ENCODE measurements around the gene TLE4.

The TLE4 gene

DNA sequence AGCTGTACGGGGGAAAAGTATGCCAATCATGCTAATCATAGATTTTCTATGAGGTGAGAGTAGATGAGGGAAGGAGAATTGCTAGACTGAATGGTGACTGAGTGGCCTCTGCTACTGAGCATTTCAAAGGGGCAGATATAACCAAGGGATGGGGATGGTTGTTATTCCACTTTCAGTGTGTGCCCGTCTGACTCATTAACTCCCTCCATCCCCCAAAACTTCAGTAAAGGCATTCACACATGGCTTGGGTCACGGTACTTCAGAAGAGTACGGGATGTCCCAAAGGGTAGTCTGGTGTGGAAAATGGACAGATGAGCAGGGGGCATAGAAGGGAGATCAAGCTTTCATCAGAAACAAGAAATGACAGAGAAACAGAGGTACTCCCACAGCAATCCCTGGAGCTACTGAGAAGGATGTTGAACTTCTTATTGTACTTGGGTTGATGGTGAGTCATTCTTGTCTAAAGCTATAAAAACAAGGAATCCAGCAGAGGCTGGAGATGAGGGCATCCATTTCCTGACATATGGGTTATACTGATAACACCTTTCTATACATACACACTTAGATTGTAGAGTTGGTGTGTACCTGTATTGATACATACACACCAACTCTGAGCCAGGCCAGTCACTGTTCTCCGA, 8.9 kb upstream of the TLE4 start:
- TF ChIP-seq, protein P1, sequence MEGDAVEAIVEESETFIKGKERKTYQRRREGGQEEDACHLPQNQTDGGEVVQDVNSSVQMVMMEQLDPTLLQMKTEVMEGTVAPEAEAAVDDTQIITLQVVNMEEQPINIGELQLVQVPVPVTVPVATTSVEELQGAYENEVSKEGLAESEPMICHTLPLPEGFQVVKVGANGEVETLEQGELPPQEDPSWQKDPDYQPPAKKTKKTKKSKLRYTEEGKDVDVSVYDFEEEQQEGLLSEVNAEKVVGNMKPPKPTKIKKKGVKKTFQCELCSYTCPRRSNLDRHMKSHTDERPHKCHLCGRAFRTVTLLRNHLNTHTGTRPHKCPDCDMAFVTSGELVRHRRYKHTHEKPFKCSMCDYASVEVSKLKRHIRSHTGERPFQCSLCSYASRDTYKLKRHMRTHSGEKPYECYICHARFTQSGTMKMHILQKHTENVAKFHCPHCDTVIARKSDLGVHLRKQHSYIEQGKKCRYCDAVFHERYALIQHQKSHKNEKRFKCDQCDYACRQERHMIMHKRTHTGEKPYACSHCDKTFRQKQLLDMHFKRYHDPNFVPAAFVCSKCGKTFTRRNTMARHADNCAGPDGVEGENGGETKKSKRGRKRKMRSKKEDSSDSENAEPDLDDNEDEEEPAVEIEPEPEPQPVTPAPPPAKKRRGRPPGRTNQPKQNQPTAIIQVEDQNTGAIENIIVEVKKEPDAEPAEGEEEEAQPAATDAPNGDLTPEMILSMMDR (IDR thresholded peaks at IDR 0.05; ENCODE audit: extremely low read depth, insufficient read depth, missing control alignments), result no peak
- DNase-seq (ENCODE audit: low spot score), result no peak
- in situ Hi-C loops (cut with MboI; ENCODE audit: low pct_unique_long_range_greater_than_20kb, low sequenced_read_pairs, unreplicated experiment), result loop anchor here (25.0 kb wide), 1 partner anchor 551 kb away; no protein-coding TSS in a partner anchor

DNA sequence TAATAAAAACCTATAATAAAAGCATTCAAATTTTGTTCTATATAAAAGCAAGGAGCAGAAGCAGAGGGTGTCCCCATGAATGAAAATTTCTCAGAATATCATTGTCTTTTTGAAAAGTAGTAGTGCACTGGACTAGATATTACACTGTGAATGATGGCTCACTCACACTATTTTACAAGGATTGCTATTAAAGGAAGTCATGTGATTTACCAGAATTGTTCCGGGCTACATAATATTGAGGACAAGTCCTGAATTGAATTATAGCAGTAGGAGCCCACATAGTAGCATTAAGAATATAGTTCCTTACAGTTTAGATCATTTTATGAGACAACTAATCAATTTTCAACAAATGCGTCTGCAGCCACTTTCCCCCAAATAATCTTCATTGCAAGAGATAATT, 7.7 kb upstream of the TLE4 start:
- in situ Hi-C loops (cut with MboI; ENCODE audit: low pct_unique_long_range_greater_than_20kb, low sequenced_read_pairs, unreplicated experiment), result loop anchor here (25.0 kb wide), 1 partner anchor 552 kb away; no protein-coding TSS in a partner anchor
- no peak for DNase-seq (ENCODE audit: low spot score)

DNA sequence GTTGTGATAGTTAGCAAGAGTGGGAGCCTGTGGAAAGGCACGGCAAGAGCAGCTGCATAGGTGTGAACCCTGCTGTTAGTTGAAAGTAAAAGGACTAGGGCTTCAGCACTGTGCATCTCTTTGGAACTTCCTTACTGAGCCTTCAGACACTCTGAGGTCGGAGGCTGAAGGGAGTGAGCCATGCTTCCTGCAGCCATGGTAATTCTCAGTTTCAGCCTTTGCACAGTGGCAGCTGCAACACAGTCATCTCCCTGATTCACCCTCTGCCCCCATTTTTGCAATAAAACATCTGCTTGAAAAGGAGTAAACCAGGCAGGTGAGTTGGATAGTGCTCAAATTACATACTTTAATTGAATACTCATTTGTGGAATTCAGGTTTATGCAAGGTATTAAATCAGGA, 6.5 kb upstream of the TLE4 start:
- TF ChIP-seq, protein P1 (IDR thresholded peaks at IDR 0.05; ENCODE audit: extremely low read depth, insufficient read depth, missing control alignments), result no peak
- in situ Hi-C loops (cut with MboI; ENCODE audit: low pct_unique_long_range_greater_than_20kb, low sequenced_read_pairs, unreplicated experiment), result loop anchor here (25.0 kb wide), 1 partner anchor 553 kb away; no protein-coding TSS in a partner anchor
- no peak for DNase-seq (ENCODE audit: low spot score)

More for the DNA sequence above, 7.7 kb upstream of the TLE4 start:
- TF ChIP-seq, protein P1 (IDR thresholded peaks at IDR 0.05; ENCODE audit: extremely low read depth, insufficient read depth, missing control alignments), result no peak

DNA sequence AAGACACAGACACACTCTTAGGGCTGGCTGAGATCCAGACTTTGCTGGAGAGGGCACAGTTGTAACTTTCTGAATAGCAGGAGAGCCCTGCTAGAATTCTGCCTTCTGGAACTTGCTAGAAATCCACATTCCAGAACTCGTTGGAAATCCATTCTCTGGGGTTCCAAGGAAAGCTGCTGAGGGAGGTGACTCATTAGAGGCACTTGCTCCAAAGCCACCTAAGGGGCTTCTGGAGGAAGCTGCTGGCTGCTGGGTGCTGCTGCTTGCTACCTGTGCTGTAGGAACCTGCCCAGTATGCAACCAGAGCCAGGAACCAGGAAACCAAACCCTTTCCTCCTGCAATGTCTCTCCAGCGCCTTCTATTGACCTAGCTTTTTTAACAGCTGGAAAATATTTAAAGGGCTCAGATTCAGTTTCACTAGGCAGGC, 4.1 kb upstream of the TLE4 start:
- in situ Hi-C loops (cut with MboI; ENCODE audit: low pct_unique_long_range_greater_than_20kb, low sequenced_read_pairs, unreplicated experiment), result loop anchor here (25.0 kb wide), 1 partner anchor 555 kb away; no protein-coding TSS in a partner anchor
- TF ChIP-seq, protein P1 (IDR thresholded peaks at IDR 0.05; ENCODE audit: extremely low read depth, insufficient read depth, missing control alignments), result peak; percentile 24
- DNase-seq (ENCODE audit: low spot score), result no peak

DNA sequence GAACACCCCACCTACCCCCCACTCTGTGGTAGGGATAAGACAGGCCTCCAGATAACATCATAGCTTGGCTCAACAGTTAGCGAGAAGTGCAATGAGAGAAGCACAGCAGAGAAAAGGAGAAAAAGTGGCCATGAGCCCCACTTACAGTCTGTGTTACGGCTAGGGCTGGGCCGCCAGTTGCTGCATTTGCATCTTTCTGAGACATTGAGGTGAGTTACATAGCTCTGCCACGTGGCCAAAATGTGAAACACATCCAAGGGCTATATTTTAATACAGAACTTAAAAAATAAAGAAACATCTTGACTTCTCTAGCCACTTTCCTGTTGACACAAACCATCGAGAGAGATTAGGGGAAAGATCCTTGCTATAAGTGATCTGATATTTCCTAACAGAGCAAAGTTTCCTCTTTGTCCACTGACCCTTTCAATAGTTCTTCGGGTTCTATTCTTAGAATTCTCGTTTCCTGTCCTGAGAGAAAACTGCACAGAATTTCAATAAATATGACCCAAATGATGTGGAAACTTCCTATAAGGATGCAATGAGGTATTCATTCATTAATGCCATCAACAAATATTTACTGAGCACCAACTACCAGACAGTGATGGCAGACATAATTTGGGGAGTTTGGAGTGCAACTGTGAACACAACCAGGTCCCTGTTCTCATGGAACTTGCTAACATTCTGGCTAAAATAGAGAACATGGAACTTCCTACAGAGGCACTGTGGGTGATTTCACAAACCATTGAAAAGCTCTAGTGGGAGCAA, 3.2 kb upstream of the TLE4 start:
- in situ Hi-C loops (cut with MboI; ENCODE audit: low pct_unique_long_range_greater_than_20kb, low sequenced_read_pairs, unreplicated experiment), result loop anchor here (25.0 kb wide), 1 partner anchor 556 kb away; no protein-coding TSS in a partner anchor
- DNase-seq (ENCODE audit: low spot score), result peak; percentile 13
- TF ChIP-seq, protein P1 (IDR thresholded peaks at IDR 0.05; ENCODE audit: extremely low read depth, insufficient read depth, missing control alignments), result no peak

DNA sequence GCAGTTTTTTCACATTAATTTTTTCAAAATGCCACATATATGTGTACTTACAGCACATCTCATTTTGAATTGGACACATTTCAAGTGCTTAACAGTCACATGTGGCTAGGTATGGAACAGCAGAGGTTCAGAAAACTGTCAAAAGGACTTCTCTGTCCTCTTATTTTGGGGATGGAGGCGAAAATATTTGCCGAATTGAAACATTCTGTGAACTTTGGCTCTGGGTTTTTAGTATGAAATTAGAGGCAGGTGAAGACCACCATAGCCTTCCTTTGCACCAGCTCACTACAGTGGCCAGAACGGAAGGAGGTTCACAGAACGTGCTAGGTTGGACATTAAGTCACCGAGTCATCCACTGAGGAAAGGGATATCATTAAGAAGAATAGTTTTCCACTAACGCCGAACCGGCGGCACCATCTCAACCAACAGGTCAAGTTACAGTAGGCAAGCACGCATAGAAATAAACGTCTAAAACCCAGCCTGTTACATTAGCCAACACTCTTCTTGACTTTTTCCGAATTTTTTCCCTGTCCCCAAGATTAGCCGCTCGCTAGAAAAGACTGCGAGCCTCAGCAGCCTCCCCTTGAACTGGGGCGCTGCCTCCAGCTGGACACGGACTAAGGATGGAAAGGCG, 1.8 kb upstream of the TLE4 start:
- in situ Hi-C loops (cut with MboI; ENCODE audit: low pct_unique_long_range_greater_than_20kb, low sequenced_read_pairs, unreplicated experiment), result loop anchor here (25.0 kb wide), 1 partner anchor 558 kb away; no protein-coding TSS in a partner anchor
- DNase-seq (ENCODE audit: low spot score), result no peak
- TF ChIP-seq, protein P1 (IDR thresholded peaks at IDR 0.05; ENCODE audit: extremely low read depth, insufficient read depth, missing control alignments), result no peak
